ENCODE measurements around the gene AMFR. TPM values are rescaled to one million over a fixed set of nuclear protein-coding genes. Genes with fewer than 3 reads are reported as not detected.

Gene AMFR
- total and polyA plus RNA-seq, 2 of the 13 experiments (the other 11 are each of a cell fraction or from before 2014, with no cell fraction given): 52.9 to 108 TPM

- peak; percentile 78 for TF ChIP-seq ATF7-NPFF (CRISPR knock-in tag; IDR thresholded peaks at IDR 0.05; ENCODE audit: low read depth)
- TF ChIP-seq TAF15 (IDR thresholded peaks at IDR 0.05; ENCODE audit: low read depth, low read length, poor library complexity, severe bottlenecking): peak; percentile 60
- no peak for TF ChIP-seq RAD51 (IDR thresholded peaks at IDR 0.05; ENCODE audit: borderline replicate concordance)
- TF ChIP-seq FOXK2 (IDR thresholded peaks at IDR 0.05): no peak
- TF ChIP-seq ZNF274 (CRISPR knock-in tag; IDR thresholded peaks at IDR 0.05): no peak
- TF ChIP-seq NFATC3 (CRISPR knock-in tag; IDR thresholded peaks at IDR 0.05): no peak
- no peak for TF ChIP-seq ZKSCAN5 (CRISPR knock-in tag; IDR thresholded peaks at IDR 0.05)
- no peak for TF ChIP-seq ZNF597 (CRISPR knock-in tag; IDR thresholded peaks at IDR 0.05)
- TF ChIP-seq AGO2 (optimal IDR thresholded peaks at IDR 0.05; ENCODE audit: low read depth, low read length): peak; percentile 87
- TF ChIP-seq ZFP82 (CRISPR knock-in tag; IDR thresholded peaks at IDR 0.05; ENCODE audit: borderline replicate concordance): no peak; the same call in 1 of the 2 replicates
- no peak for TF ChIP-seq GATAD1 (CRISPR knock-in tag; IDR thresholded peaks at IDR 0.05)
- 0 out of 2 replicates have a peak, but pooled peaks have one; percentile 39 for TF ChIP-seq JUN (CRISPR knock-in tag; IDR thresholded peaks at IDR 0.05)
- no peak for TF ChIP-seq FOXP1 (IDR thresholded peaks at IDR 0.05)
- TF ChIP-seq FOXP1 (CRISPR knock-in tag; IDR thresholded peaks at IDR 0.05): no peak
- no peak for TF ChIP-seq NR2F1 (CRISPR knock-in tag; IDR thresholded peaks at IDR 0.05)
- TF ChIP-seq PAXIP1 (CRISPR knock-in tag; conservative IDR thresholded peaks at IDR 0.05): no peak
- TF ChIP-seq SRSF1 (optimal IDR thresholded peaks at IDR 0.05; ENCODE audit: low read depth, low read length): peak; percentile 25
- TF ChIP-seq RFX3 (CRISPR knock-in tag; IDR thresholded peaks at IDR 0.05): no peak
- TF ChIP-seq ZNF329 (CRISPR knock-in tag; IDR thresholded peaks at IDR 0.05; ENCODE audit: low read depth): peak; percentile 29; the same call in 1 of the 2 replicates
- TF ChIP-seq STAT6 (CRISPR knock-in tag; IDR thresholded peaks at IDR 0.05; ENCODE audit: borderline replicate concordance): no peak
- no peak for TF ChIP-seq ZBTB21 (CRISPR knock-in tag; IDR thresholded peaks at IDR 0.05)
- peak; percentile 21; the same call in 1 of the 2 replicates for TF ChIP-seq ZNF782 (CRISPR knock-in tag; IDR thresholded peaks at IDR 0.05; ENCODE audit: borderline replicate concordance)
- TF ChIP-seq PBX2 (CRISPR knock-in tag; IDR thresholded peaks at IDR 0.05): no peak
Observed at GRCh38 chr16:56424791-56425438, 430 bp downstream of the AMFR start (continued).
